Kidney tubule cell (primary cell): Measurements from ENCODE around the gene TRPT1.

Experiments used
- DNase-seq: peaks from one replicate; pipeline ENCODE4 v3.0.0-alpha.2; 2018; ENCODE audit warnings: low spot score

Gene TRPT1

DNA sequence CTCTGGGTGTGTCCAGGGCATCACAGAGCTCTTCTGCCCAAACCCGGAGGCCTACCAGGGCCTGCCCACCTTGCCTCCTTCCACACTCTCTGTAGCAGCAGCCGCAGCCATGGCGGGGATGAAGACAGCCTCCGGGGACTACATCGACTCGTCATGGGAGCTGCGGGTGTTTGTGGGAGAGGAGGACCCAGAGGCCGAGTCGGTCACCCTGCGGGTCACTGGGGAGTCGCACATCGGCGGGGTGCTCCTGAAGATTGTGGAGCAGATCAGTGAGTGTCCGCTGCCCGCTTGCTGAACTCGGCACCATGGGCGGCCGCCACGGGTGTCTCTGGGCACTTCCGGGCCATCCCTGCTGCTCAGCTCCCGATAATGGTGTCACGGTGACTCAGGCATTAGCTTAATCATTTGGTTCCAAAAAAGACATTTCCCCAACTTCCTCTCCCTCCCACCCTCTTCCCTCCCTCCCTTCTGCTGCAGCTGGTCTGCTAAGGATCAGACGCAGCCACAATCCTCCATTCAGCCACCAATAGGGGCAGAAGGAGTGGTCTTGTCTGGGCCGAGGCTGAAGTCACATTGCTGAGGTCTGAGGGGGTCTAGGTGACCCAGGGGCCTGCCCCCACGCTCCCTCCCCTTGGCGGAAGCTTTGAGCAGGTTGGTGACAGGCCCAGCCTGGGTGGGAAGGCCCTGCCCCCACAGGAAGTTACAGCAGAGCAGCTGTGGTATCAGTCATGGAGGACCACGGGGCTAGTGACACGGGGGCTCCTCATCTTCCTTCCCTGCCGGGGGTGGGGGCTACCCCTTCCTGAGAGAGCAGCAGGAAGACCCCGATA is 18.5 kb downstream of the TRPT1 start:
- no peak for DNase-seq

DNA sequence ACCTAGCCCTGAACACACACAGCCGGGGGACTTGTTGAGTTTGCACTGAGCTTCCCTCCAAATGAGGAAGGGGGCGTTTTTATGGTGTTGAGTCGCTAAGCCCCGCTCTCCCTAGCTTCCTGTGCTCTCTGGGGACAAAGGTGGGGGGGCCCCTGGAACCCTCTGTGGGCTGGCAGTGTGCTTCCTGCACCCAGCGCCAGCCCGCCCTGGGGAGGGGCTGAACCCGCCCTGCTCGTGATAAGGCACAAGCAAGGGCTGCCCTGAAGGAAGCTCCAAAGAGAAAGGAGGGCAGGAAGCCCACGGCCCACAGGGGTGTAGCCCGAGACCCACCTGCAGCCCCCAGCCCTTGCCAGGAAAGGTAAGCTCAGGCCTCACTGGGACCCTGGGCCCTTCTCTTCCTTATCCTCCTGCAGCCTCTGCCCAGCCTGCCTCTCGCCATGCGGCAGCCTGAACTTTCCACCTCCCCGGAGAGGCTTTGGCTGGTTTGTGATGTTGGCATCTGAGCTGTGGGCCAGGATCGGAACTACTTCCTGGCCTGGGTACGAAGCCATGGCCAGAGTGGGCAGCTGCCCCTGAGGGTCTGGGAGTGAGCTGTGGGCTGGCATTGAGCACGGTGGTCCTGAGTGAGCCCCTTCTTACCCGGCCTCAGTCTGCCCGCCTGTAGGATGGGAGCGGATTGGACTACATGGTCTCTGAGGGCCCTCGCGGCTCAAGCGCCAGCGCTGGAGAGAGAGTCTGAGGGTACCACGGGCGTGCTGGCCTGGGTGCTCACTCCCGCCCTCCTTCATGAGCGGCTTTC is 19.3 kb downstream of the TRPT1 start, which contains the start of gene FERMT3:
Gene FERMT3 (plus strand): TSS at position 265 of the 799 bp plus-strand sequence. CDS start 644 bp downstream, outside the sequence.
- DNase-seq, result no peak

DNA sequence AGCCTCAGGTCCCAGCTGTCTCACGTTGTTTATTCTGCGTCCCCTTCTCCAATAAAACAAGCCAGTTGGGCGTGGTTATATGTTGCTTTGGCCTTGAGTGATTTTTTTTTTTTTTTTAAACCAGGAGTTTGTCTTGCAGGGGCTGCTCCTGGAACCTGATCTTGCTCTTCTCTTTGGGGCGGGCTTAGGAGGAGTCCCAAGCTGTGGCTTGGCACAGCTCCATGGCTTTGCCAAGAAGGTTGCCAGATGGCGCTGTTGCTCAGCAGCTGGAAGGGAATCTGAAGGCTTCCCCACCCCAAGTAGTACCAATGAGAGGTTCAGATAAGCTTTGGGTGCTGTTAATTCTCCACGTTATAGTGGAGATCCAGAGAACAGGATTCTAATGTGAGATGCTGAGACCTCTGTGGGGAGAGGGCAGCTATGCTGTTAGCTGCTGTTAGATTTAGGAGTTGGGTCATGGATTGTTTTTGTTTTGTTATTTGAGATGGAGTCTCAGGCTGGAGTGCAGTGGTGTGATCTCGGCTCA is 21.5 kb downstream of the TRPT1 start:
- DNase-seq, result peak; percentile 85

DNA sequence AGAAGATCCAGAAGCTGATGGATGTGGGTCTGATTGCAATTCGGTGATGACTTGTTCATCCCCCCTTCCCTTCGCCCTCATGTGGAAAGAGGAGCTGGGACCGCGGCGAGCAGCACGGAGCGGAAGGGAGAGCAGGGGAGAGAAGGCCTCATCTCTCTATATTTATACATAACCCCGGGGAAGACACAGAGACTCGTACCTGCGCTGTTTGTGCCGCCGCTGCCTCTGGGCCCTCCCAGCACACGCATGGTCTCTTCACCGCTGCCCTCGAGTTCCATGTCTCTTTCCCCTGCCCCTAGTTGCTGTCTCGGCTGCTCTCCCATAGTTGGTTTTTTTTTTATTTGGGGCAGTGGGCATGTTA is 21.9 kb downstream of the TRPT1 start:
- no peak for DNase-seq

DNA sequence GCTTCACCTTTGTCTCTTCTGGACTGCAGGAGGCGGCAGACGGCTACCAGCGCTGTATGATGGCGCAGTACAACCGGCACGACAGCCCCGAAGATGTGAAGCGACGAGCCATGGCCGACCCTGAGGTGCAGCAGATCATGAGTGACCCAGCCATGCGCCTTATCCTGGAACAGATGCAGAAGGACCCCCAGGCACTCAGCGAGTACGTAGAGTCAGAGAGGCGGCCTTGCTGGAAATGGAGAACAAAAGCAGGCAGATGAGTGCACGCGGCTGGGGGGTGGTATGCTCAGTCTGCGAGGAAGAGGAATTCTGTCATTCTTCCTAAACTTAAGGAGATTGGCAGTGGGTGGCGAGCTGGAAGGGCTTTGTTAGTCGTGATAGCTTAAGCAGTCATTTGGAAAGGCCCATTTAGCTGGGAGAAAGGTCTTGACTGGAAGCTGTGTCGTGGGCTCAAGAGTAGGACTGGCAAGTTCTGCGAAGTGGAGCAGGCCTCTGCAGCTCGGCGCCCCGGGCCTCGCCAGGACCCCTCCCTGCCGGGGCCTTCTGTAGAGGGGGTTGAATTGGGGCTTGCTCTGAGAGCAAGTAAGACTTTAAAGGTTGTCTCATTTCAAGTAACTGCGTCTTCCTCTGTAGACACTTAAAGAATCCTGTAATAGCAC is 22.4 kb downstream of the TRPT1 start:
- no peak for DNase-seq

DNA sequence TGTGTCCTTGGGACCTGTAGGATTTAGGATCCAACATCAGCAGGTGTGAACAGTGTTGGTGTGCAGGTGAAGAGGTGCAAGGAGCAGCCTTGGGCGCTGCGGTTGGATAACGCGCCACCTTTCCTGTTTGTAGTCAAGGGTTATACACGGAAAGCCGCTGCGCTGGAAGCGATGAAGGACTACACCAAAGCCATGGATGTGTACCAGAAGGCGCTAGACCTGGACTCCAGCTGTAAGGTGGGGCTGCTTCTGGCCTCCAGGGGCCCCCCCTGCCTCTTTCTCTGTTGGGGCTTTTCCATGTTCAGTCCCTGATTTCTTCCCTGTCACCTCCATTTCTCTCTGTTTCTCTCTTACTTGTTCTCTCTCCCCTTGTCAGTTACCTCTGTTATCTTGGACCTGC is 23.0 kb downstream of the TRPT1 start:
- no peak for DNase-seq

DNA sequence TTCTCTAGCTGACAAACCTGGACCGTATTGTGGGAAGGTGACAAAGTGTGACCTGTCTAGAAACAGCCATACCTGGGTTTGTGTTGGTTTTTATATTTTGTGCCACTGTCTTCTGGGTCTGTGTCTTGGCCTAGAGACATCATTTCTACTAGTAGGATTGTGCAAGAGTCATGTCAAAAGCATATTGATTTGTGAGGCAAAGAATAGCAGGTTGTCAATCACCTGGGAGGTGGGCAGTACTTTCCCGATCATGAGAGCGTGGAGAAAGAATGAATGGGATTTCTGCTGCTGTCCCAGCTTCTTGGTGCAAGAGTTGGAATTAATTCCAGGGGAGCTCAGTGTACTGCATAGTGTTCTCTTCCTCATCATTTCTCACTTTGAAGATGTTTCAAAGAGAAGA is 24.4 kb downstream of the TRPT1 start:
- DNase-seq, result no peak

DNA sequence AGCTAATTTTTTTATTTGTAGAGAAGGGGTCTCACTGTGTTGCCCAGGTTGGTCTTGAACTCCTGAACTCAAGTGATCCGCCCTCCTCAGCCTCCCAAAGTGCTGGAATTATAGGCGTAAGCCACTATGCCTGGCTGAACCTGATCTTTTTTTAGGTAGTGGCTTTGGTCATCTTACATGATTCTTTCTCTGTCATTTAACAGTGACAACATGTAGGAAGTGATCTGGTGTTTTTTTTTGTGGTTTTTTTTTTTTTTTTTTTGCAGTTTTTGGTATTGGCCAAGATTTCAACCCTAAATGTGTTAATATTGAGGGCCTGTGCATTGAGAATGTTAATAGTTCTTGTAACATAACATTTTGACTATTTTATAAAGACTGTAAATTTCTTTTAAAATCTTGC is 27.5 kb downstream of the TRPT1 start:
- DNase-seq, result no peak

DNA sequence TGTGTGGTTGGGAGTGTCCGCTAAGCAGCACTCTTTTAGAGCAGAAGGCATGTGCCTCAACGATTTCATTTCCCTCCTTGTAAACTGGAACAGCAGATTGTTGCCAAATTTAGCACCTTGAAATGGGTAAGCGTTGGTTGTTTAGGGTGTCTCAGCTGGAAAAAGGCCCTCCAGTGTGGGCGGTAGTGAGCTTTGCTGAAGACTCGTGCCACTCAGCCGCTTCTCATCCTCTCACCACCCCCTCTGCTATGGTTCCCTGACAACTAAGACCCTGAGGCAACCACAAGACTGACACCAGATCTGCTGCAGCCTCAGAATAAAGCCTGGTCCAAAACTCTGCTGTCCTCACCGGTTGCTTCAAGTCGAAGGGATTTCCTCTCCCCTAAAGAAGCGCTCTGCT is 29.4 kb downstream of the TRPT1 start:
- no peak for DNase-seq

DNA sequence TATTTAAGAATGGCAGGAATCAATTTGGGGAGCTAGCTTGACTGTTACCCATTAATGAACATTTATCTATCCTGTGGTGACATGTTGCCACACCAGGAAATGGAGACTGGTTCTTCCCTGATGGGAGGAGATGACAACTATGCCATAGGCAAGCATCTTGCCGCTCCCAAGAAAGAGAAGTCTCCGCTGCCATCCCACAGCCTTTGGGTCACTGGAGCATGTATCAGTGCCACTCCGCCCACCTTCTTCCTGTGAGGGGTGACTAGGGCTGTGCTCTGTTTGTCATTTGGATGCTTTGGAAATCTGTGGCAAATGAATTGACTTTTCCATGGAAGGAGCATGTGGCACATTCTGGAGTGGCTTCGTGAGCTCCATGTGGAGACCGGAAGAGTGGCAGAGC is 33.6 kb downstream of the TRPT1 start:
- DNase-seq, result no peak

DNA sequence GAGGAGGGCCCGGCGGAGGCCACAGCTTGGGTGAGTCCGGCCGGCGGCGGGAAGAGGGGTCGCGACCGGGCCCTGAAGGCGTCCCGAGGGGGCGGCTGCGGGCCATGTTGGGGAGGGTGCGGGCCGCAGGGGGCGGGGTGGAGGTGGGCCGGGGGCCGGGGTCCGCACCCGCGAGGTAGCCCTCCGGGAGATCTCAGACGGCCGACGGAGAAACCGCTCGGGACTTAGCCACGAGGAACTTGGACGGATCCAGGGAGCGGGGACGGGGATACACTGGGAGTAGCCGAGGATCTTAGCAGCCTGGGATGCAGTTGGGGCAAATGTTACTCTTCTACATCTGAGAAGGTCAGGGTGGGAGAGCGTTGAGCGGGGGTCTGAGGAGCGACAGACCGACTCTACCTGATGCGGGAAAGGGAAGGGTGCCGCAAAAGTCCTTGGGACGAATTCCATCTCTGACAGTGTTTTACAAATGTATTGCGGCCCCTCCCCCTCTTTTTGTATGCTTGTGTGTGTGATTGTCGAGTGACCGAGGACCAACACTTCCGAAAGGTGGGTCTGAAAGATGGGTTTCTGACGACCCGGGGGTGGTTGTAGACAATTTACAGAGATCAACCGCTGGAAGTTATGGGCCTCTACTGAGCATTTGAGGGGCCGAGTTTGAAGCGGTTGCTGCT is 39.4 kb downstream of the TRPT1 start:
- no peak for DNase-seq

DNA sequence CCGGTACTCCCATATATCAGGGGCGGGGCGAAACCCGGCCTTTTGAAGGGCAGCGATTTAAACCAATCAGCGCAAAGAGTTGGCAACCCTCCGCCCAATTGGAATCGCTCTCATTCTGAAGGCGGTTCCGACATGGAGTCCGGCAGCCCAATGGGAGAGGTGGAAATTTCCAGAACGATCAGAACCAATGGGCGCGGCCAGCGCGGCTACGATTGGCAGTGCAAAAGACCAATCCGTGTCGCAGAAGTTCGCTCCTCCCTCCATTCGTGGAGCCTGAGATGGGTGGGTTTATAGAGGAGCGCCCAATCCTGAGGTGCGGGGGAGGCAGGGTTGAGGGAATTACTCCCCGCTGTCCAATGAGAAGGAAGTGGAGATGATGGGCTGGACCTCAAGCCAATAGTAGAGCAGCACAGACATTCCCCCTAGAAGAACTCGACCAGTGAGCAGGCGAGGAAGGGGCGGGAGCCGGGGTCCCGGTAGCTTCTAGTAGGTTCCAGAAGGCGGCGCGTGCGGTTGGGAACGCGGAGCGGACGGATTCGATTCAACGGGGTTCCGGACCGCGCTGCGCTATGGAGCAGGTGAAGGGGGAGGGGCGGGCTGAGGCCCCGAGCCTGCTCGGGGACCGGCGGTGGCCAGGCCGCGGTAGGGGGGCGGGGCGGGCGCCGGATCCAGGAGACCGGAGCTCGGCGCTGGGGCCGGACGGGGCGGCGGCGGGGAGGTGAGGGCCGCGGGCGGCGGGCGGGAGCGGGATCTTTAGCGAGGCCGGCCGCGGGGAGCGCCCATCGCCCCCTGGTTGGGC is 40.1 kb downstream of the TRPT1 start, which contains the start of gene STIP1:
Gene STIP1 (plus strand): TSS at position 479 of the 799 bp plus-strand sequence. CDS start 91 bp downstream, at position 570.
- peak; percentile 100 for DNase-seq

DNA sequence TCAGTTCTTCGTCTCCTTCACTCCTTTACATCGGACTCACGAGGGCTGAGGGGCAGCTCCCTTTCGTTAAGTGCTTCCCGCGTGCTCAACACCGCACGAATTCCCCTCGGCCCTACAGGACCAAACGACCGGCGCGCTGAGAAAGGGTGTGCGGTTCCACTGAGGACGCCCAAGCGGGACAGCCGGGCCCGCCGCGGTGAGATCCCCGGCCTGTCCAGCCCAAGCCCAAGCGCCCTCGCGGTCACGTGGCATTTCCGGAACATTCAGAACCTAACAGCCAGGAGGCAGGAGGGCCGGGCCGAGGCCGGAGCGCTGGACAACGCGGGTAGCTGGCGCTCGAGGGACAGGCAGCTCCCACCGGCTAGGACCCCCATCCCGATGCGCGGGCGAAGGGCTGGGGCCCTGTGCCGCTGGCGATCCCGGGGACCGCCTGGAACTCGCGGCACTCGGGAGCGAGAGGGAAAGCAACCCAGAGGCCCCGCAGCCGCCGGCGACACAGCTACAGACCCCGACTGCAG is 40.8 kb downstream of the TRPT1 start:
- DNase-seq, result no peak

DNA sequence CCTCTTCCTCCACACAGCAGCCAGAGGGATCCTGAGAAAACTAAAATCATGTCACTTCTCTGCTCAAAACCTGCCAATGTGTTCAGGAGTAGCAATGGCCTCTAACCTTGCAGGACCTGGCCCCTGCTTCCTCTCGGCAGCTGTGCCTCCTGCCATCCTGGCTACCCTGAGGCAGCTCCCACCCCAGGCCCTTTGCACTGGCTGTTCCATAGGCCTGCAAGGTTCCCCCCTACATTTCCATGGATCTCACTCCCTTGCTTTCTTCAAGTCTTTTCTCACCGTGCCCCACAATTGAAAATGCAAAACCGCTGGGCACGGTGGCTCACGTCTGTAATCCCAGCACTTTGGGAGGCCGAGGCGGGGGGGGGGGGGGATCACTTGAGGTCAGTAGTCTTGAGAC is 42.1 kb downstream of the TRPT1 start:
- no peak for DNase-seq

DNA sequence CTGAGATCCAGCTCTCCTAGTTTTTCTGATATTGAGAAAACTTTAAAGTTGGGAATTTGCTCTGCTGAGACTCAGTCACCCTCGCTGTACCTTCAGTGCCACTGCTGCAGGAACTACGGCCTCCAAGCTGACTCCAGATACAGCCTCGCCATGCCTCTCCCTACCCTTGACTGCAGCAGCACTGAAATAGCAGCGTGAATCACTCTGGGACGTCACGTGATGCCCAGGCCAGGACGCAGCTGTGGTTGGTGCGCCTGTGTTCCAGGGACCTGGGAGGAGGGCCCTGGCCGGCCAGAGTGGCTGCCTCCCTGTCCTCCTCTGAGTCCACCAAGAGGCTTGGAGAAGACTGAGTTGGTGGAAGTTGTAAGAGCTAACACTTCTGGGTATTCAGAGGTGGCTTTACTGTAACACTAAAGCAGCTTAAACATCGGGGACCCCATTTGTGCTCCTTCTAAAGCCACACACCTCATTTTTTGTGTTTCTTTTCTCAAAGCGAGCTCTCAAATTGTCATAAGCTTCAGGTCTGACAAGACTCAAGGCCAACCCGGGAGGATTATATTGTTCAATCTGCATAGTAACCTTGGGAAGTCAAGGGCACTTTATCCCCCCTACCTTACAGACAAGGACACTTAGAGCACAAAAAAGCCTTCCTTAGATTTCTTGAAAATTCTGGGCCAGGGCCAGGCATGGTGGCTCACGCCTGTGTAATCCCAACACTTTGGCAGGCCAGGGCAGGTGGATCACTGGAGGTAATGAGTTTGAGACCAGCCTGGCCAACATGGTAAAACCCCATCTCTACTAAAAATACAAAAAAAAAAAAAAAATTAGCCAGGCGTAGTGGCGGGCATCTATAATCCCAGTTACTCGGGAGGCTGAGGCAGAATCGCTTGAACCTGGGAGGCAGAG is 44.2 kb downstream of the TRPT1 start:
- peak; percentile 90 for DNase-seq

DNA sequence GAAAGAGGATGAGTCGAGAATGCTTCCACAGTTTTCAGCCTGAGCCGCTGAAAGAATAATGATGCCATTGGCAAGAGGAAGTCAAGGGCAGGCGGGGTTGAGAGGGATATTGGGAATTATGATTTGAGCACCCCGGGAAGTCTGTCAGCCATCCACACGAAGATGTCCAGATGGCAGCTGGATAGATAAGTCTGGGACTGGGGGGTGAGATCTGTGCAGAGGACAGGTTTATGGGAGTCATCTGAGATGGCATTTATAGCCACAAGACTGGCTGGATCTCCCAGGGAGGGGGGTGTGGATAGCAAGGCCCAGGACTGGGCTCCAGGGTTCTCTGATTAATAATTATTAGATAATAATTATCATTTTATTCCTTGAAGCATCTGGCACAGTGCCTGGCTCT is 45.1 kb downstream of the TRPT1 start:
- DNase-seq, result no peak

DNA sequence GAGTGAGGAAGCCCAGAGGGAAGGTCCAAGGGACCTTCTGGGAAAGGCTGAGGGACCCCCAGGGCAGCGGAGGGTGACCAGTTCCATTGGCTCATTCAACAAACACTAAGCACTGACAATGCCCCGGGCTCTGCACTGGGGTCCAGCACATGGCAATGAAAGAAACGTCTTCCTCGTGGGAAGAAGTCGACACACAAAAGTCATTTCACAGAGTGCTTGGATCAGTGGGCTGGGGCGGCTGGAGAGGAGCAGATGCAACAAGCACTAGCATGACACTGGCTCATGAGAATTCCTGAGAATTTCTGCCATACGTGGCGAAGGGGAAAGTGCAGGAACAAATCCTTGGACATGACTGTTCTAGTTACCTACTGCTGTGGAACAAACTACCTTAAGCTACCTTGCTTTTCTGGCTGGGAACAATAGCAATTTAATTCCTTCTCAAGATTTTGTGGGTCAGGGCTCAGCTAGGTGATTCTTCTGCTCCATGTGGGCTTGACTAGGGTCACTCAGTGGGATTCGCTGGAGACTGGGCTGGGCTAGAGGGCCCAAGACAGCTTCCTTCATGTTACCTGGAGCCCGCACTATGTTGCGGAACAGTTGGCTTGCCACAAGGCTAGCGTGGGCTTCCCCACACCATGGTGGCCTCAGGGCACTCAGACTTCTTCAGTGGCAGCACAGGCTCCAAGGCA is 46.9 kb downstream of the TRPT1 start:
- no peak for DNase-seq

DNA sequence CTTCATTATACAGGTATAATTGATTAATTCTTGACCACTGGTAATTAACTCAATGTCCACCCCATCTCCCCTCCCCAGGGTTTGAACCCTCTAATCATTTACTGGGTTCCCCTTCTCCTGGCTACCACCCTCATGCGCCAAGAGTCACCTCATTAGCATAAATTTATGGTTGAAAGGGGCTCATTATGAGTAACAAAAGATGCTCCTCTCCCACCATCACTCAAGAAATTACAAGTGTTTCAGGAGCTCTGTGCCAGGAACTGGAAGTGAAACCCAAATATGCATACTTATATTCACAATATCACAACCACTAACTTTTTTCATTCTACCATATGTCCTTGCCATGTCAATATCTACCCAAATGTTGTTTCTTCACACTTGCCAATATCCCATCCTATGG is 47.8 kb downstream of the TRPT1 start:
- DNase-seq, result no peak

DNA sequence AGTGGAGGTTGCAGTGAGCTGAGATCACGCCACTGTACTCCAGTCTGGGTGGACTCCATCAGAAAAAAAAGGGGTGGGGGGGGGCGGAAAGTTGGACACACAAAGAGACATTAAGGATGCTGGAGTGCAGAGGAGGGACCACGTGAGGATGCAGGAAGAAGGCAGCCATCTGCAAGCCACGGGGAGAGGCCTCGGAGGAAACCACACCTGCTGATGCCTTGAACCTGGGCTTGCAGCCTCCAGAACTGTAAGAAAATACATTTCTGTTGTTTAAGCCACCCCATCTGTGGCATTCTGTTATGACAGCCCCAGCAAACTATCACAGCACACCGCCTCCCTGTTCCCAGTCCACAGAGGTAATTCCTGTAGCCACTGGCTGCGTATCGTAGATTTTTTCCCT is 49.2 kb downstream of the TRPT1 start:
- DNase-seq, result no peak
